ENCODE data around the gene TRAPPC8.
"Not testable (repeated sequence)": the region's sequence is repeated elsewhere in the genome, so short reads cannot be mapped to it uniquely, and the experiment has no call there.

GRCh38 chr18:31919366-31919765 lies 23.6 kb downstream of the TRAPPC8 start:
- not testable (repeated sequence) for TF ChIP-seq CTCF, POLR2A (IDR thresholded peaks at IDR 0.05)

Measured in esophagus squamous epithelium (tissue), 4 donors.